OCI-LY7 (cell line): ENCODE measurements around the gene SYT13. TPM values are rescaled to one million over a fixed set of nuclear protein-coding genes. Genes with fewer than 3 reads are reported as not detected.

Experiments
- BruUV-seq: library from RNA; stranded (reverse); fragments of 400-500 nt; replicated peaks from 2 replicates; lab custom pipeline; 2021; lab: Mats Ljungman, UMichigan
- CTCF ChIA-PET: fragments of 300-600 bp; sonication (Branson Sonifier 250); formaldehyde crosslinking; loops from one replicate; lab custom pipeline; 2022; ENCODE audit warnings: antibody characterized with exemption; ENCODE audit not compliant: unreplicated experiment; lab: Charles Lee
- POLR2A ChIA-PET: fragments of 300-600 bp; sonication (Branson Sonifier 250); formaldehyde crosslinking; loops from one replicate; lab custom pipeline; 2022; ENCODE audit warnings: antibody characterized with exemption; lab: Charles Lee
- DNase-seq: peaks from one replicate; pipeline ENCODE4 v3.0.0-alpha.2; 2015; ENCODE audit warnings: low spot score
- H2AFZ ChIP-seq: fragments of 200-600 bp; sonication (generic), shearing (Covaris generic); 2 replicates; pipeline ENCODE4 v1.6.1; 2014; ENCODE audit warnings: mild to moderate bottlenecking, antibody characterized with exemption, low read length, moderate library complexity
- H3K27ac ChIP-seq: fragments of 200-600 bp; sonication (generic); 2 replicates; pipeline ENCODE4 v1.5.1; 2014; ENCODE audit warnings: mixed run types, low read depth, mild to moderate bottlenecking, moderate library complexity, low read length, inconsistent platforms; ENCODE audit not compliant: poor library complexity, severe bottlenecking
- H3K36me3 ChIP-seq: fragments of 200-600 bp; sonication (generic); 2 replicates; pipeline ENCODE4 v1.6.1; 2014; ENCODE audit warnings: mild to moderate bottlenecking, antibody characterized with exemption, low read length, moderate library complexity, mixed read lengths; ENCODE audit not compliant: insufficient read depth
- H3K4me1 ChIP-seq: fragments of 200-600 bp; sonication (generic); 2 replicates; pipeline ENCODE4 v1.5.1; 2014; ENCODE audit warnings: mild to moderate bottlenecking, low read length; ENCODE audit not compliant: insufficient read depth, poor library complexity, severe bottlenecking
- H3K4me2 ChIP-seq: fragments of 200-600 bp; sonication (generic); 2 replicates; pipeline ENCODE4 v1.6.1; 2014; ENCODE audit warnings: mild to moderate bottlenecking, low read length
- H3K4me3 ChIP-seq: fragments of 200-600 bp; sonication (generic); 2 replicates; pipeline ENCODE4 v1.5.1; 2014; ENCODE audit warnings: mild to moderate bottlenecking, low read depth, low read length; ENCODE audit not compliant: poor library complexity, severe bottlenecking
- H3K79me2 ChIP-seq: fragments of 200-600 bp; sonication (generic); 2 replicates; pipeline ENCODE4 v1.6.1; 2016; ENCODE audit warnings: low read depth, mild to moderate bottlenecking, low read length, moderate library complexity, mixed read lengths; ENCODE audit not compliant: insufficient read depth
- H3K9me2 ChIP-seq: fragments of 200-600 bp; sonication (generic); 2 replicates; pipeline ENCODE4 v1.6.1; 2016; ENCODE audit warnings: mild to moderate bottlenecking, low read length, mixed read lengths; ENCODE audit not compliant: insufficient read depth
- H3K9me3 ChIP-seq: fragments of 200-600 bp; sonication (generic); 2 replicates; pipeline ENCODE4 v1.6.1; 2014; ENCODE audit warnings: mild to moderate bottlenecking, mixed run types, low read length, mixed read lengths
- H4K20me1 ChIP-seq: fragments of 200-600 bp; sonication (generic); 2 replicates; pipeline ENCODE4 v1.6.1; 2014; ENCODE audit warnings: mild to moderate bottlenecking, antibody characterized with exemption, low read length, moderate library complexity, mixed read lengths; ENCODE audit not compliant: insufficient read depth
- CTCF ChIP-seq: fragments of 200-600 bp; sonication (generic); conservative IDR thresholded peaks from 2 replicates; pipeline ENCODE4 v1.5.1; 2014; ENCODE audit warnings: mild to moderate bottlenecking, antibody characterized with exemption, low read length, moderate library complexity, mixed read lengths
- EZH2phosphoT487 ChIP-seq: fragments of 200-600 bp; sonication (generic); IDR thresholded peaks from 2 replicates; pipeline ENCODE4 v1.6.1; 2018; ENCODE audit warnings: low read depth, borderline replicate concordance, mild to moderate bottlenecking, mixed run types, antibody characterized with exemption, low read length, moderate library complexity, mixed read lengths
- intact Hi-C: fragments of 100-400 bp; cut with micrococcal nuclease; formaldehyde crosslinking; loops from one replicate; pipeline ENCODE4 v1.10.0; 2022; ENCODE audit not compliant: unreplicated experiment
- total RNA-seq, 2 experiments: library from RNA; depleted of rRNA in 1 of 2; stranded (reverse); fragments of >200 nt in 1 of 2; shearing (Covaris generic) in 1 of 2; gene quantifications; 2 replicates each; pipeline ENCODE4 v1.2.3, GENCODE V29; 2014 to 2022

The SYT13 gene
- total RNA-seq, 2 experiments from 2014 or later: not detected

- CTCF ChIA-PET: interaction anchor here (0.6 kb wide), 1 partner anchor 364 kb away, joined by 3 read pairs; no protein-coding TSS in a partner anchor
- intact Hi-C loops: no loop called here
- peaks cover 21% of the 10 kb centered on the region for H3K4me1 ChIP-seq
- no peak overlapping the region for H3K27ac ChIP-seq
- DNase-seq: peak; percentile 21
- H3K9me3 ChIP-seq: no peaks in the 10 kb centered on the region
- H2AFZ ChIP-seq: no peak overlapping the region
- H4K20me1 ChIP-seq: no peaks in the 10 kb centered on the region
- H3K4me2 ChIP-seq: peak overlapping the region; percentile 4
- POLR2A ChIA-PET: no interaction called here
- no peaks in the 10 kb centered on the region for H3K79me2 ChIP-seq
- no peak overlapping the region for H3K4me3 ChIP-seq
- TF ChIP-seq CTCF (no peak), EZH2phosphoT487 (no peak)
- BruUV-seq: no TSS peak
- no peaks in the 10 kb centered on the region for H3K36me3 ChIP-seq
- no peaks in the 10 kb centered on the region for H3K9me2 ChIP-seq
Observed at GRCh38 chr11:45301537-45302246, 15.6 kb upstream of the SYT13 start.

- POLR2A ChIA-PET: no interaction called here
- CTCF ChIA-PET: no interaction called here
- H3K4me1 ChIP-seq: peaks cover 24% of the 10 kb centered on the region
- no peak overlapping the region for H3K4me3 ChIP-seq
- H4K20me1 ChIP-seq: no peaks in the 10 kb centered on the region
- BruUV-seq: no TSS peak
- no peaks in the 10 kb centered on the region for H3K79me2 ChIP-seq
- no peak for TF ChIP-seq CTCF
- TF ChIP-seq EZH2phosphoT487: no peak
- intact Hi-C loops: no loop called here
- H3K9me2 ChIP-seq: no peaks in the 10 kb centered on the region
- no peak for DNase-seq
- H3K36me3 ChIP-seq: no peaks in the 10 kb centered on the region
- H2AFZ ChIP-seq: no peak overlapping the region
- no peak overlapping the region for H3K4me2 ChIP-seq
- H3K9me3 ChIP-seq: no peaks in the 10 kb centered on the region
- H3K27ac ChIP-seq: no peak overlapping the region
Observed at GRCh38 chr11:45300715-45301114, 14.6 kb upstream of the SYT13 start.

- no TSS peak for BruUV-seq
- Histone ChIP-seq H3K36me3 (no peaks in the 10 kb centered on the region), H3K9me3 (no peaks in the 10 kb centered on the region), H3K4me3 (no peak overlapping the region), H4K20me1 (no peaks in the 10 kb centered on the region), H2AFZ (no peak overlapping the region), H3K4me2 (peak overlapping the region; percentile 50), H3K9me2 (no peaks in the 10 kb centered on the region), H3K4me1 (peaks cover 24% of the 10 kb centered on the region), H3K79me2 (no peaks in the 10 kb centered on the region), H3K27ac (no peak overlapping the region)
- CTCF ChIA-PET: no interaction called here
- DNase-seq: peak; percentile 72
- intact Hi-C loops: no loop called here
- POLR2A ChIA-PET: no interaction called here
- no peak for TF ChIP-seq EZH2phosphoT487
- peak; percentile 56 for TF ChIP-seq CTCF
Observed at GRCh38 chr11:45298718-45299117, 12.6 kb upstream of the SYT13 start.
